Daoy (cell line): ENCODE measurements around the gene SMIM28. TPM values are rescaled to one million over a fixed set of nuclear protein-coding genes. Genes with fewer than 3 reads are reported as not detected.
"Not testable (repeated sequence)": the region's sequence is repeated elsewhere in the genome, so short reads cannot be mapped to it uniquely, and the experiment has no call there.

Experiments
- DNase-seq: peaks from one replicate; pipeline ENCODE4 v3.0.0-alpha.2; 2015; ENCODE audit warnings: low read depth
- total RNA-seq: library from RNA; depleted of rRNA; stranded (reverse); fragments of >200 nt; shearing (Covaris generic); gene quantifications from 2 replicates; pipeline ENCODE4 v1.2.3, GENCODE V29; 2014; rRNA removed

SMIM28 gene
- total RNA-seq = not detected in 2 replicates

DNA sequence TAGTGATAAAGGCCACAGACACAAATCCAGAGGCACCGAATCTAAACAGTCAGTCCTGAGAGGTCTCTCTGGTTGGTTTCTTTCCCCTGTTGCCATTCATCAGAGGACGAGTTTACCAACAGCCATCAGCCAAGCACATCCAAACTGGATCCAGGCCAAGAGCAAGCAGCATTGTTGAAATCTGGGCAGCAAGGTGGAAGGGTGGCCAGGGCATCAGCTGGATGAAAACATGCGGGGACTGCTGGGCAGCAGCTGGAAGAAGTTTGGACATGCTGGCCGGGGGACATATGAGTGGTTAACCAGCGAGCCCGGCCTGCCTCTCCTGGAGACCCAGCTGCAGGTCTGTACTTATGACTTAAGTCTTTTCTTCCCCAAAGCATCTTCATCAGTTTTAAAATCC is at the start of gene SMIM28:
TSS of gene SMIM28 (plus strand) at position 62 of the 400 bp plus-strand sequence. CDS start at position 230, 168 bp downstream.
- no peak for DNase-seq

DNA sequence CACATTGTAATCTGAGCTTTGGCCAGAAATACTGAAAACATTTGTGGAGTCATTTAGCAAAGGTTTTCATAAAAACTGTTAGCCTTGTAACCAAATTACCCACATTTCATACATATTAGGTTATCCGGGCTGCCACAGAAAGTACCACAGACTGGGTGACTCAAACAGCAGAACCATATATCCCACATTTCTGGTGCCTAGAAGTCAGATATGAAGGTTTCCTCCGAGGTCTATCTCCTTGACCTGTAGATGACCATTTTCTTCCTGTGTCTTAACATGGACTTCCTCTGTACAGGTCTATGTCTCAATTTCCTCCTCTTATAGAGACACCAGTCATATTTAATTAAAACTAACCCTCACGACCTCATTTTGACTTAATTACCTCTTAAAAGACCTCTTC is 49.5 kb upstream of the SMIM28 start:
- DNase-seq = no peak

GRCh38 chr6:138330763-138331162 is 46.9 kb upstream of the SMIM28 start:
- DNase-seq = no peak

- DNase-seq = no peak
Measured at GRCh38 chr6:138331444-138331843, 46.3 kb upstream of the SMIM28 start.

GRCh38 chr6:138331984-138332383 is 45.7 kb upstream of the SMIM28 start:
- no peak for DNase-seq

DNA sequence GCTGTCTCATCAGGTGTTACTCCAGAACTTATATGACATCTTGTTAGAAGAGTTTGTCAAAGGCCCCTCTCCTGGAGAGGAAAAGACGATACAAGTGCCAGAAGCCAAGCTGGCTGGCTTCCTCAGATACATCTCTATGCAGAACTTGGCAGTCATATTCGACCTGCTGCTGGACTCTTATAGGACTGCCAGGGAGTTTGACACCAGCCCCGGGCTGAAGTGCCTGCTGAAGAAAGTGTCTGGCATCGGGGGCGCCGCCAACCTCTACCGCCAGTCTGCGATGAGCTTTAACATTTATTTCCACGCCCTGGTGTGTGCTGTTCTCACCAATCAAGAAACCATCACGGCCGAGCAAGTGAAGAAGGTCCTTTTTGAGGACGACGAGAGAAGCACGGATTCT is 43.7 kb upstream of the SMIM28 start:
- no peak for DNase-seq

DNA sequence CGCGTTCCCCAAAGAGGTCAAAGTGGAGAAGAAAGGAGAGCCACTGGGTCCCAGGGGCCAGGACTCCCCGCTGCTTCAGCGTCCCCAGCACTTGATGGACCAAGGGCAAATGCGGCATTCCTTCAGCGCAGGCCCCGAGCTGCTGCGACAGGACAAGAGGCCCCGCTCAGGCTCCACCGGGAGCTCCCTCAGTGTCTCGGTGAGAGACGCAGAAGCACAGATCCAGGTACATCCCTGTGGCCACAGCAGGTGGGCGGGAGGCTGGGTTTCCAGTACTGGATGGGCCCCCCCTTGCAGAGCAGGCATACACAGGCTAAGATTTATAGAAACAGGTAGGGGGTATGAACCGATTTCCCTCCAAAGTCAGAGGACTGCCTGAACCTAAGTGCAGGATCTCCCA is 42.7 kb upstream of the SMIM28 start:
- no peak for DNase-seq

- peak; percentile 13 for DNase-seq
Measured at GRCh38 chr6:138336221-138336620, 41.5 kb upstream of the SMIM28 start.

DNA sequence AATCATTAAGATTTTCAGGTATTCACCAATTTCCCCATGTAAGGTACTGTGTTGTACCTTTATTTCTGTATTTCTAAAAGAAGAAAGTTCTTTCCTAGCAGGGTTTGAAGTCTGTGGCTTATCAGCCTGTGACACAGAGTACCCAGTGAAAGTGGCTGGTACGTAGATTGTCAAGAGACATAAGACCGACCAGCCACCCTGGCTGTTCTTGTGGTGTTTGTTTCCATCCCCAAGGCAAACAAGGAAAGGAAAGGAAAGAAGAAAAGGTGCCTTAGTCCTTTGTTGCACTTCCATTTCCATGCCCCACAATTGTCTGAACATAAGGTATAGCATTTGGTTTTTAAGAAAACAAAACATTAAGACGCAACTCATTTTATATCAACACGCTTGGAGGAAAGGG is 40.6 kb upstream of the SMIM28 start:
- no peak for DNase-seq

DNA sequence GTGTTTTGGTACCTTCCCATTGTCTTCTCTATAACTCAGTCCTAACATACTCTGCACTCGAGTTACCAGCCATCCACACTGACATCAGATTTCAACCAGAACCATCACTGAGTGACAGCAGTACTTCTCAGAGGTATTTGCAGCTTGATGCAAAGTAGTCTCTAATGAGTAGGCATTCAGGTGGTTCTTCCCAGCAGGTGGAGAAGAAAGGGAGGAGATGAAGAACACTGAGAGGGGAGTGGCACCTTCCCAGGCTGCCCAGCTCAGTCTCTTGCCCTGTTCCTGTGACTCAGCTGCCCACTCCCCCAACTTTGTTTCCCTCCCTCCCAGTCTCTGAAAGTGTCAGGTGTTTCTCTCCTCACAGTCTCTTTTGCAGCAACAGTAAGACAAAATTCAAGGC is 38.7 kb upstream of the SMIM28 start:
- DNase-seq = no peak

GRCh38 chr6:138341176-138341575 is 36.5 kb upstream of the SMIM28 start:
- DNase-seq = no peak

DNA sequence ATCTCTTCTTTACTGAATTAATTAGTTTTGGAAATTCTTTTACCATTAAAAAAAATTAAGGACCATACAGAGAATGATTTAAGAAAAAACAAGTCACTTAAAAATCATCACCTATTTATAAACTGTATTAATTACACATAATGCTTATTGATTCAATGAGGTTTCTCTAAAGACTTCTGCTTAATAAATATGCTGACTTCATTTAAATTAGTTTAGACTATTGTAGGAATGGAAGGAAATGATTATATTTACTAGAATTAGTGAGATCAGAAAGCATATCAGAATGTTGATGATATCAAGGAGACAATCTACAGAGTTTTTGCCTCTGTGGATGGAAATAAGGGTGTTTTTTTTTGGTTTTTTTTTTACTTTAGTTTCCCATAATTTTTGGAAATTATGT is 34.6 kb upstream of the SMIM28 start:
- no peak for DNase-seq

- DNase-seq = no peak
Measured at GRCh38 chr6:138345565-138346285, 32.0 kb upstream of the SMIM28 start.

DNA sequence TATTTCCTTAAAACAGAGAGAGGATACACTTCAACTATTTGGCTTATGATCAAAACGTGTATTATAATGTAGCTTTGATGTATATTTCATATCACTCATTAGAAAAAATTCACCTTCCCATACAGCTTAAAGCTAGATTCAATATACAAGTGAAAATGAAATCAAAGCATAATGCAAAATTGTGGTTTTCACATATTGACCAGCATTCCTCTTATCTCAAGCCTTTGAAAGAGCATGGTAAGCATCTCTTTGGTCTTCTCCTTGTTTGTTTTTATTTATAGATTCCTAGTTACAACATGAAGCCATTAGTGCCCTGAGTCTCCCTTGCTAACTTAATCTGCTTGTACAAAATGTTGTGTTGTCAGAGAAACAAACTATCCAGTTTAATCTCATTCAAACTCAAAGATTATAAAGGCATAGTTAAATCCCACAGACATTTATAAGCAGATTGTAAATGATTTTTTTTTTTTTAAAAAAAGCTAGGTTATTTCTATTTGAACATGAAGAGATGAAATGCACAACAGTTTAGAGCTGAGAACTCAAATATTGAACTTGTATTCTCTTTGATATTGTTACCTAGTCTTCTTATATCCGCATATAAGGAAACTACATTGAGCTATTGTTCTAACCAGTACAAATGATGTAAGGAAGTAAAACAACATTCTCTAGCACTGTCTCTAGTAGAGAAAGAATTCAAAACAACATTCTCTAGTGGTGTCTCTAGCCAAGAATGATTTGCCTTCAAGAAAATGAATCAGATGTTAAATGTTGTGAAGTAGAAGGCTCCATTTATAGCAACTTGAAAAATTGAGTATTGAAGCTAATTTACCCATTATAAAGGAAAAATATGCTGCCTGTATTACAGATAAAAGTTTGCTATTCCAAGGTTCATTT is 31.2 kb upstream of the SMIM28 start:
- no peak for DNase-seq

- no peak for DNase-seq
Measured at GRCh38 chr6:138347864-138348263, 29.8 kb upstream of the SMIM28 start.

- DNase-seq = peak; percentile 13
Measured at GRCh38 chr6:138349891-138350290, 27.8 kb upstream of the SMIM28 start.

GRCh38 chr6:138357928-138358327 is 19.8 kb upstream of the SMIM28 start:
- no peak for DNase-seq

GRCh38 chr6:138368684-138369083 is 9.0 kb upstream of the SMIM28 start:
- not testable (repeated sequence) for DNase-seq

- DNase-seq = no peak
Measured at GRCh38 chr6:138370631-138371451, 6.9 kb upstream of the SMIM28 start.

DNA sequence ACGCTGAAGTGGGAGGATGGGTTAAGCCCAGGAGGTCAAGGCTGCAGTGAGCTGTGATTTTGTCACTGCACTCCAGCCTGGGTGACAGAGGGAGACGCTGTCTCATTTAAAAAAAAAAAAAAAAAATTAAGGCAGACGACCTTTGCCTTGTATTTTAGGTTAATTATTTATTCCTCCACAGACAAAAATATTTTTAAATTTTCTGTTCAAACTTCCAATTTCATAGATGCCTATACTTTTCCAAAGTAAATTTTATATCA is 6.3 kb upstream of the SMIM28 start:
- no peak for DNase-seq

DNA sequence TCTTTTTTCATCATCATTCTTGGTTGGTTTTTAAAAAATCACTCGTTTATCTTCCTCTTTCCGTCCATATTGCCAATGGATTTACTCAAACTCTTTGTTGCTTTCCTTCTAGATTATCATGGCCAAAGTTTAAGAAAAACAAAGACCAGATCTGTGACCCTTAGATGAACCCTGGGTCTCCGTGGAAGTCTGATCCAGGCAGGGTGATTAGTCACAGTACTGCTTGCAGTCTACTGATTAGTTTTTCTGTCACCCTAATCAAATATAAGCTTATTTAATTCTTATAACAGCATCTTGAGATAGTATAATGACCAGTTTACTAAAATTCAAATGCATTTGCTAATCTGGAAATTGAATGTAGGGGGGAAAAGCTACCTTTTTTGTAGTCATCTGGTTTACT is 6.0 kb upstream of the SMIM28 start:
- DNase-seq = peak; percentile 36

DNA sequence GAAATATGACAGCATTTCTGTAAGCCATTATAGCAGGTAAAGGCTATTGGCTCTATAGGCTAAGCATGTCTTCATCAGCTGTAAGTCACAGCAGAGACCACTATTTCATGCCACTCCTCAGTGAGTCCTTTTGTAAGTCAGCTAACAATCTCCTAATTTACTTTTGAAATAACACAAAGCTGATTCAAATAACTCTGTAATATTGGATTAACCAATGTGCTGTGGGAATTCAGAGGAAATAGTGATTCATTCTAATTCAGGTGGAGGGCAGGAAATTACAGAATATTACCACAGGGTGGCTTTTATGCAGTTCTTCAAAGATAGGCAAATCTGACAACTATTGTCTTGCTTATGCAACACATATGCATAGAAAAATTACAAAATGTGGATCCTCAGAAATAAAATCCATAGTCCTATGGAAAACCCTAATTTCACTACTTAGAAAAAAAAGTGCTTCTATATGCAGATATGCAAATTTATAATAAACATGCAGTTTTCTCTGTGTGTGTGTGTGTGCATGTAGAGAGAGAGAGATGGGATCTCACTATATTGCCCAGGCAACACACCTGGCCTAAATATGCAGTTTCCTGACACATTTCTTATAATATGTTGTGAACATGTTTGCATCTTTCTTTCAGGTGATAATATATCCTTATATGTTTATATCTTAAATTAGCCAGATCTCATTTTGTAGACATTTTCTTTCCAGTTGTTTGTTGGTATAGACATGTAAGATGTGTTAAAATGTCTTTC is 4.8 kb upstream of the SMIM28 start:
- DNase-seq = peak; percentile 10
